ENCODE measurements around the gene RGS9. TPM values are rescaled to one million over a fixed set of nuclear protein-coding genes. Genes with fewer than 3 reads are reported as not detected.
A peak's percentile ranks its signal among the peaks of the same experiment; 100 is the strongest.

The RGS9 gene
- total RNA-seq, 1 experiment from 2014 or later, result 8.6 TPM

GRCh38 chr17:65230040-65230439 lies 92.9 kb downstream of the RGS9 start:
- no peaks in the 10 kb centered on the region for H4K20me1 ChIP-seq (ENCODE audit: insufficient read depth)

GRCh38 chr17:65231086-65231485 lies 93.9 kb downstream of the RGS9 start:
- no TSS peak for BruUV-seq (replicated peaks)
- POLR2A ChIA-PET, result no interaction called here
- Histone ChIP-seq H3K27me3 (ENCODE audit: insufficient read depth, low read length) (no peaks in the 10 kb centered on the region), H3K9me3 (ENCODE audit: control insufficient read depth in 1 of 2, insufficient read depth in 1 of 2, low read depth in 1 of 2, low read length in 2 of 2) (no peaks in the 10 kb centered on the region), H3K9me2 (ENCODE audit: insufficient read depth) (no peaks in the 10 kb centered on the region), H3K36me3 (ENCODE audit: control insufficient read depth in 1 of 2, insufficient read depth in 2 of 2, low read length in 2 of 2) (no peaks in the 10 kb centered on the region), H4K20me1 (ENCODE audit: insufficient read depth) (no peaks in the 10 kb centered on the region), H3K79me2 (ENCODE audit: insufficient read depth, low read length) (no peaks in the 10 kb centered on the region), H3K27ac (ENCODE audit: low read depth, low read length) (no peak overlapping the region), H3K4me2 (ENCODE audit: low read length) (no peak overlapping the region), H3K9ac (ENCODE audit: low read length) (no peak overlapping the region), H3K4me3 (replicated peaks in 1 of 2; ENCODE audit: low read depth in 1 of 2, low read length in 2 of 2) (no peak overlapping the region), H3K4me1 (ENCODE audit: control insufficient read depth in 1 of 2, insufficient read depth in 2 of 2, low read length in 2 of 2) (peaks cover 31 to 36% of the 10 kb centered on the region in 2 experiments), H2AFZ (ENCODE audit: low read depth, low read length, poor library complexity, severe bottlenecking) (peak overlapping the region; percentile 59)
- RAD21 ChIA-PET (ENCODE audit: low non-redundant PET in 1 of 2, low total read pairs in 2 of 2, uncharacterized antibody in 2 of 2, unreplicated experiment in 2 of 2), result interaction anchor here (0.9 to 2.5 kb wide), 5 partner anchors 64 to 935 kb away, joined by 3 to 24 read pairs (median 5); no protein-coding TSS in a partner anchor
- intact Hi-C loops (cut with micrococcal nuclease), result loop anchor here (1.0 to 5.0 kb wide), 5 partner anchors 326 to 1442 kb away; no protein-coding TSS in a partner anchor
- peak; percentile 22 for DNase-seq (ENCODE audit: low read depth, low spot score)
- TF ChIP-seq POLR2AphosphoS5 (IDR thresholded peaks at IDR 0.05; ENCODE audit: low read depth, low read length), result no peak
- TF ChIP-seq CTCF (IDR thresholded peaks at IDR 0.05 in 2 of 3, conservative IDR thresholded peaks at IDR 0.05 in 1 of 3; ENCODE audit: borderline replicate concordance in 1 of 3, insufficient read depth in 1 of 3, low read depth in 2 of 3, low read length in 2 of 3), result peak in 2 of 3 experiments; percentile 8 to 25; a peak in 1 of 6 replicates
- peak; percentile 40; the same call in 1 of the 2 replicates for TF ChIP-seq ZFX (IDR thresholded peaks at IDR 0.05)
- no peak for TF ChIP-seq CEBPB (IDR thresholded peaks at IDR 0.05; ENCODE audit: low read depth)
- ATAC-seq, result peak; percentile 37; the same call in 1 of the 2 replicates
- CTCF ChIA-PET, result interaction anchor here (0.8 to 2.8 kb wide), 22 partner anchors 8 to 1669 kb away, joined by 3 to 76 read pairs (median 5); no protein-coding TSS in a partner anchor

More at GRCh38 chr17:65230040-65230439, 92.9 kb downstream of the RGS9 start:
- H3K27ac ChIP-seq (ENCODE audit: low read depth, low read length), result no peak overlapping the region
- peaks cover 34 to 38% of the 10 kb centered on the region in 2 experiments for H3K4me1 ChIP-seq (ENCODE audit: control insufficient read depth in 1 of 2, insufficient read depth in 2 of 2, low read length in 2 of 2)
- intact Hi-C loops (cut with micrococcal nuclease), result loop anchor here (2.0 to 5.0 kb wide), 2 partner anchors 562 to 1443 kb away; no protein-coding TSS in a partner anchor
- CTCF ChIA-PET, result interaction anchor here (2.5 to 2.8 kb wide), 2 partner anchors 757 to 935 kb away, joined by 12 to 25 read pairs; no protein-coding TSS in a partner anchor
- POLR2A ChIA-PET, result no interaction called here
- no peak for ATAC-seq
- H3K36me3 ChIP-seq (ENCODE audit: control insufficient read depth in 1 of 2, insufficient read depth in 2 of 2, low read length in 2 of 2), result no peaks in the 10 kb centered on the region
- H3K27me3 ChIP-seq (ENCODE audit: insufficient read depth, low read length), result no peaks in the 10 kb centered on the region
- no peaks in the 10 kb centered on the region for H3K9me3 ChIP-seq (ENCODE audit: control insufficient read depth in 1 of 2, insufficient read depth in 1 of 2, low read depth in 1 of 2, low read length in 2 of 2)
- RAD21 ChIA-PET (ENCODE audit: low non-redundant PET in 1 of 2, low total read pairs in 2 of 2, uncharacterized antibody in 2 of 2, unreplicated experiment in 2 of 2), result no interaction called here
- H3K79me2 ChIP-seq (ENCODE audit: insufficient read depth, low read length), result no peaks in the 10 kb centered on the region
- H3K4me2 ChIP-seq (ENCODE audit: low read length), result no peak overlapping the region
- TF ChIP-seq POLR2AphosphoS5 (IDR thresholded peaks at IDR 0.05; ENCODE audit: low read depth, low read length), result no peak
- no peaks in the 10 kb centered on the region for H3K9me2 ChIP-seq (ENCODE audit: insufficient read depth)
- no peak overlapping the region for H3K9ac ChIP-seq (ENCODE audit: low read length)
- H3K4me3 ChIP-seq (replicated peaks in 1 of 2; ENCODE audit: low read depth in 1 of 2, low read length in 2 of 2), result no peak overlapping the region
- peak overlapping the region; percentile 83 for H2AFZ ChIP-seq (ENCODE audit: low read depth, low read length, poor library complexity, severe bottlenecking)
- no TSS peak for BruUV-seq (replicated peaks)
- DNase-seq (ENCODE audit: low read depth, low spot score), result no peak
